Islet precursor cell (in vitro differentiated cells): ENCODE results near the gene MICAL3.

Experiments used
- DNase-seq: peaks from one replicate; pipeline ENCODE4 v3.0.0-alpha.2; 2018

The MICAL3 gene

GRCh38 chr22:17971711-17972110, 52.6 kb downstream of the MICAL3 start:
- no peak for DNase-seq

GRCh38 chr22:17970201-17970708, 54.1 kb downstream of the MICAL3 start:
- no peak for DNase-seq

GRCh38 chr22:17969701-17970113, 54.7 kb downstream of the MICAL3 start:
- DNase-seq: peak; percentile 91

GRCh38 chr22:17968126-17968525, 56.2 kb downstream of the MICAL3 start:
- DNase-seq: no peak

GRCh38 chr22:17966403-17966717, 58.0 kb downstream of the MICAL3 start:
- no peak for DNase-seq

- no peak for DNase-seq
These were observed 58.6 kb downstream of the MICAL3 start for GRCh38 chr22:17965538-17966402.

GRCh38 chr22:17964643-17965042, 59.7 kb downstream of the MICAL3 start:
- DNase-seq: no peak

- DNase-seq: peak; percentile 87
These were observed 60.2 kb downstream of the MICAL3 start for GRCh38 chr22:17964156-17964555.

- DNase-seq: no peak
These were observed 61.3 kb downstream of the MICAL3 start for GRCh38 chr22:17963015-17963414.

- no peak for DNase-seq
These were observed 62.2 kb downstream of the MICAL3 start for GRCh38 chr22:17962168-17962567.

GRCh38 chr22:17961446-17961729, 63.0 kb downstream of the MICAL3 start:
- no peak for DNase-seq

GRCh38 chr22:17960695-17961445, 63.5 kb downstream of the MICAL3 start:
- DNase-seq: no peak

- DNase-seq: no peak
These were observed 64.3 kb downstream of the MICAL3 start for GRCh38 chr22:17960011-17960410.

- no peak for DNase-seq
These were observed 66.2 kb downstream of the MICAL3 start for GRCh38 chr22:17958166-17958565.

GRCh38 chr22:17957693-17958092, 66.7 kb downstream of the MICAL3 start:
- no peak for DNase-seq

- no peak for DNase-seq
These were observed 67.2 kb downstream of the MICAL3 start for GRCh38 chr22:17957204-17957603.

- DNase-seq: no peak
These were observed 67.7 kb downstream of the MICAL3 start for GRCh38 chr22:17956630-17957029.

- no peak for DNase-seq
These were observed 68.6 kb downstream of the MICAL3 start for GRCh38 chr22:17955590-17956379.

GRCh38 chr22:17954860-17955587, 69.3 kb downstream of the MICAL3 start:
- no peak for DNase-seq

- DNase-seq: no peak
These were observed 70.0 kb downstream of the MICAL3 start for GRCh38 chr22:17954200-17954859.

GRCh38 chr22:17953147-17953546, 71.2 kb downstream of the MICAL3 start:
- no peak for DNase-seq

- no peak for DNase-seq
These were observed 72.0 kb downstream of the MICAL3 start for GRCh38 chr22:17952273-17952801.
